GM18907 (cell line): ENCODE data around the gene PIF1.

Experiments used
- ATAC-seq: cut with Tn5 transposase; IDR thresholded peaks from one replicate; pipeline ENCODE4 v1.9.1; 2021; ENCODE audit warnings: mild to moderate bottlenecking, moderate library complexity; ENCODE audit not compliant: unreplicated experiment

Gene PIF1

DNA sequence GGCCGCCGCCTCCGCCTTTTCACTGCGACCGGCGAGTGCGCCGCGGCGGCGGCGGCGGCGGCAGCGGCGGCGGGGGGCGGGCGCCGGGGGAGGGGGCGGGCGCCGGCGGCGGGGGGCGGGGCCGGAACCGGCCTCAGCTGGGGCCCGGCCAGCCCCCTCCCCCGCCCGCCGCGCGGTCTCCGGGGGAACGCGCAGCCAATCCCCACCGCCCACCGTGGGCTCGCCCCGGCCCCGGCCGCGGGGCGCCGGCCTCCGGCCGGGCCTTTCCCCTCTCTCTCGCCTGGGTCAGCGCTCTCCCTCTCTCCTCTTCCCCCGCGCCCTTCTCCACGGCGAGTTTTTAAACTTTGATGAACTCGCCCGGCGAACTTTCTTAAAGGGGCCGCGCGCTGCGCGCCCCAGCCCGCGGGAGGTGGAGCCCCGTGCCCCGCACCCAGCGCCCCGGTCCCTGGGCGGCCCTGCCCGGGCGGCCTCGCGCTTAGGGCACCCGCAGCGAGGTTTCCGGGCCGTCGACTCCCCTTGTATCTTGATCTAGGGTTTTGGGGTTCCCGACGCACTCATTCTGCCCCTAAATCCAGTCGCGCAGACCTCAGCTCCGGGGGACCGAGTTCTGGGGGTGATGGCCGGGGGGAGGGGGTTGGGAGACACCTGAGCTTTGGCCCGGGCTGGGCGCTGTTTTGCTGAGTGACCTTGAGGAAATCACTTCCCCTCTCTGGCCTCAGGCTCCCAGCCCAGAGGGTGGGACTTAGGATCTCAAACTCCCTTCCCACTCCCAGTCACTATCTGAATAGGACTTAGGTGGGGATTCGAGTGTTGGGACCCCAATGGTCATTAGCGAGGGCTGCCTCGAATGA is 49.7 kb downstream of the PIF1 start, which contains the start of gene RBPMS2:
TSS of gene RBPMS2 (minus strand) at position 39 of the 851 bp plus-strand sequence. CDS start 270 bp downstream, outside the sequence.
- no peak for ATAC-seq

DNA sequence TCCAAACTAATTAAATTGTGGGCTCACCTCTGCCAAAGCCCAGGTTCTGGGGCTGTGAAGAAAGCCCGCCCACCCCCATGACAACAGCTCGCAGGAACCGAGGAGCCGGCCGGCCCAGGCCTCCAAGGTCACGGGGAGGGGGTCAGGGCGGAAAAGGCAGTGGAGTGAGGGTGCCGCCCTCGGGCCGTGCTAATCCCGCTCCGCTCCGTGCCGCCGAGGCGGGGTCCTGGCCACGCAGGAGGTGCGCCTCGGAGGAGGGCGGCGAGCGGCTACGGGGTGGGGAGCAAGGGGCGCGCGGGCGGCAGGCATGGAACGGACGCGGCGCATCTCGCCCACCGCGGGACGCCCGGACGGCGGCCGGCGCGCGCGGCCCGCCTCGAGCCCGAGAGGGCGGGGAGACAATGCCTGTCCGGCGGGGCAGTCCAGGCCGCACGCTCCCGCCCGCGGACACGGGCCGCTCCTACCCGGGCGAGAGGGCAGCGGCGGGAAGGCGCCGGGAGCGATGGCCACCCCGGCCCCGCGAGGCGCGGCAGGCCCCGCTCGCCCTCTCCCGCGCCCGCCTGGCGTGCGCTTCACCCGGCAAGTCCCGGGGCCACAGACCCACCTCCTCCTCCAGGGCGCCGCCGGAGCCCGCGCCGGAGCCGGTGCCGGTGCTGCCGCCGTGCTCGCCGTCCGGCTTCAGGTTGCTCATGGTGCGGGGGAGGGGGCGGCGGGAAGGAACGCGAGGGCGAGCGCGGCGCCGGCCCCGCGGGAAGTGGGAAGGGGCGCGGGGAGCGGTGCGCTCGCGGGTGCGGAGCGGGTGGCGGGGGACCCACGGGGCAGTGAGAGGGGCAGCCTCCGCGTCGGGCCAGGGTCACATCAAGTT is 50.6 kb downstream of the PIF1 start:
- no peak for ATAC-seq

DNA sequence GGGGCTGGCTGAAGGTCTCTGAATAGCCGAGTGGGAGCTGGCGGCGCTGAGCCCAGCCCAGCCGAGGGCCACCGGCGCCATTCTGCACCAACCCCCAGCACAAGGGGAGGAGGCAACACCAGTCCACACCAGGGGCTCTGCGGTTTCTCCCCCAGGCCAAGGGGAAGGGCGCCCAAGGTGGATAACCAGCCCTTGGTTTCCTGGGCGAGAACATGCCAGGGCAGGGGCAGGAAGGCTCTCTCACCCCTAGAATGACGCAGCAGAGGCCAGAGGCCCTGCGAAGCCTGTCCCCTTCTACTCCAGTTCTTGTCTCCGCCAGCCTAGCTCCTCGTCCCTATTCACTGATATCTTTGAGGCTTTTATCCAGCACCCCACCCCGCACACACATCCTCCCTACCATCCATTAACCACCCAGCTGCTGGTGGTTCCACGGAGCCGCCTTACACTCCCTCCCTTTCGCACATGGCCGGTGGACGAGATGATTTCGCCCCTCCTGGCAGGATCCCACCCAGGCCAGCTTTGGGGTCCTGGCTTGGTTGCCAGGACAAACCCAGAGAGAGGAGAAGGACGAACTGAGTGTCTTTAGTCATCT is 51.3 kb downstream of the PIF1 start:
- ATAC-seq, result no peak

DNA sequence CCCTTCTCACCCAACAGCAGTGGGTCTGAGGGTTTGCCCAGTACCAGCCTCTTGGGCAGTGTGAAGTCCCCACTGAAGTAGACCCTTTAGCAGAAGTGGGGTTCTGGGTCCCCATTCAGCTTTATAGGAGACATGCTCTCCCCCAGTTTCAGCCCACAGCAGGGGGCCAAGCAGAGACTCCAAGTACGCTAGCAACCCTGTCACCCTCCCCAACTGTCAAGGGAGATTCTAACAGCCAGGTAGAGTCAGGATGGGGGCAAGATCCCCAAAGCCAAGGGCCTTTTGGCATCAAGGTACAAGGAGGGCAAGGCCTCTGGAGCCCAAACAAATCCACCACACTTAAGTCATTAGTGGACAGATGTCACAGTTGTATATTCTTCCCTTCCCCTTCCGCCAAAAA is 51.8 kb downstream of the PIF1 start:
- no peak for ATAC-seq

DNA sequence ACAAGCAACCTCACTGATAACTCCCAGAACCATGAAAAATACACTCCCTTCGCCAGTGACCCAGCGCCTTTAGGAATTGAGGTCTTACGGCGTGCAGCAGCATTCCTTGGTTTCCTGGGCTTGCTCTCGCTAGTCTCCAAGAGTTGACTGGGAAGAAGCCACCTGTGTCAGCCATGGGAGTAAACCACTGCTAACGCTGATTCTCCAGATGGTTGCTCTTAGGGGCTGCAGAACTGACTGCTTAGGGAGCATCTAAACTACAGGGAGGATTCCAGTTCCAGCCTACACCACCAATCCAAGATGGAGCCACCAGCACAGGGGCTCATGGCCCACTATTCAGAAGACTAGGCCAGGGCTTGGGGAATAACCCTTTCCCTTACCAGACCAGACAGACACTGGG is 52.5 kb downstream of the PIF1 start:
- ATAC-seq, result no peak

DNA sequence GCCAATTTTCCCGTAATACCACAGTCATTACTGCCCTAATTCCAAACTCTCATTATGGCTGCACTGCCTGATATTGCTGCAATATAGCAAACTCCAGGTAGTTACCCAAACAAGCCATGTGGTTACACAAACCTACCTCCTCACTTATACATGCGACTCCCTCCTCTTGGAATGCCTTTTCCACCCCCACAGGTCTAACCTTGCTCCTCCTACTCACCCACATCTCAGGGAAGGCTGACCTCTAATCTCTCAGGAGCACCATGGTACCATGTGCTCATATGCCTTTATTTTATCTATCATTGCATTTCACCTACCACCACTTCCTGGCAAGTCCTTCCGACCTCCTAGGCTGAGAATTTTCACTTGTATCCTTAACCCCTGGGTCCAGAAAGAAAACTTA is 53.0 kb downstream of the PIF1 start:
- no peak for ATAC-seq

DNA sequence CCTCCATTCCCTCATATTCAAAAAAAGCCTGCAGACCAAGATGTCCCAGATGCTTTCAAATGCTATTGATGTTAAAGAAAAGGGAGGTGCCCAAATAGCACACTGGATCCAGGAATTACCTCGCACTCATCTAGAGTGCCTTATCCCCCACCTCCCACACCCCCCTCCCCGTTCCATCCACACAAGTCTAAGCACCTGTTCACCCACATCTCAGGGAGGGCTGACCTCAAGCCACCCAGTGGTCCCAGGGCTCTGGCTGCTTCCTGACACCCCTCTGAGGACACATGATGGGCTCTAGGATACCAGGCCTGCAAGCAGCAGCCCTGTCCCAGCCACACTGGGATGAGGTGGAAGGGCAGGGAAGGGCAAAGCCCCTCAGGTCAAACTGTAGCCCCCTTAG is 54.8 kb downstream of the PIF1 start:
- ATAC-seq, result no peak

DNA sequence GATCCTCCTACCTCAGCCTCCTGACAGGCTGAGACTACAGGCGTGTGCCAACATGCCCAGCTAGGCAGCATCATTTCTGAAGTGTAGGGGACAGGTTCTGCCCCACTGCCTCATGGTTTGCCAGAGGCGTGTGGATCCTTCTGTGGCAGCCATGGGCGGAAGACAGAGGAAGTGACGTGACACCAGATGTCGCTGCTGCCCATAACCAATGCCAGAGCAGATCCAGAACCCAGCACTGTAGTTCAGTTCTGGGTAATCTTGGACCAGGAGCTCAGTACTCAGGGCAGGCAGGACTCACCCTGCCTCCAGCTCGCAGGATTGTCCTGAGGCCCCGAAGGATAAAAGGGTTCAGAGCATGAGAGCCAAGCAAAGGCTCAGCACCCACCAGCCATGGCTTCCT is 58.2 kb downstream of the PIF1 start:
- ATAC-seq, result no peak

DNA sequence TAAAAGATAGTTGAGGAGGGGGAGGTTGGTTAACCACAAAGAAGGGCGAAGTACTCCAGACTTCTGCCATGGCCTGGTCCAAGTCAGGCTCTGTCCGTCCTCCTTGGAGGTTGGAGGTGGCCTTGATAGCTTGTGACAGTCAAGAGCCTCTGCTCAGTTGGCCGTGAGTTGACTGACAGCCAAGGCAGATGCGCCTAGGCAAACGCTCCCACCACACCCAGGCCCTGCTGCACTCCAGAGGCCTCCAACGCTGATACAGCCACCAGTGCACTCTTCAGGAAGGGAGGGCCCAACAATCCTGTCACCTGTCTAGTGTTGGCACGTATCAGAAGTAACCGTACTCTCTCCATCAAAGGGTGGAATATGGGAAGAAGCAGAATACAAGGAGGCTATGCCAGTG is 59.4 kb downstream of the PIF1 start:
- ATAC-seq, result no peak
